Fibroblast of gingiva (primary cell): ENCODE data around the gene CD59.
A peak's percentile ranks its signal among the peaks of the same experiment; 100 is the strongest.
"Not testable (repeated sequence)": the region's sequence is repeated elsewhere in the genome, so short reads cannot be mapped to it uniquely, and the experiment has no call there.

Experiments
- DNase-seq: peaks from one replicate; pipeline ENCODE4 v3.0.0-alpha.2; 2011; ENCODE audit warnings: low read depth

CD59 gene

DNA sequence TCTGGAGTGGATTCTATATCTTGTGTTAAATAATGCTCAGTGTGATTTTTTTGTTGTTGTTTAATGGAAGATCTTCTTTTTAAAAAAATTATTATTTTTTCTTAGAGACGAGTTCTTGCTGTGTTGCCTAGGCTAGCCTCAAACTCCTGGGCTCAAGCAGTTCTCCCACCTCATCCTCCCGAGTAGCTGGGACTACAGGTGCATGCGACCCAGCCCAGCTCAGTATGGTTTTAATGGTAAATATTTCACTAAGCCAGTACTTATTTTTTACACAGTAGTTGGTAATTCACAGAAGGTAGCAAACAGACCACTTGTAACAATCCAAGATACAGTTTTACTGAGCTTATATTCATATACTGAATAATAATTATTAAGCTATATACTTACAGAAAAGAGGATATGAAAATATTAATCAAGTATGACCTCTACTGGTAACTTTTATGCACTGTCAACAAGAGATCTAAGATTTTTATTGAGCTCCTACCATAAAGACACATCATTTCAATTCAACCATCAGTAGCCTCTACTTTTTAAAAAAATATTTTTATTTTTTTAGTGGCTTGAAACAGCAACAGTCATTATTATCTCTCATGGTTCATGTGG is 6.1 kb upstream of the CD59 start:
- DNase-seq, result no peak

- DNase-seq, result no peak
Measured at GRCh38 chr11:33741806-33742205, 5.6 kb upstream of the CD59 start.

GRCh38 chr11:33737362-33737821 is 1.2 kb upstream of the CD59 start:
- DNase-seq, result no peak

DNA sequence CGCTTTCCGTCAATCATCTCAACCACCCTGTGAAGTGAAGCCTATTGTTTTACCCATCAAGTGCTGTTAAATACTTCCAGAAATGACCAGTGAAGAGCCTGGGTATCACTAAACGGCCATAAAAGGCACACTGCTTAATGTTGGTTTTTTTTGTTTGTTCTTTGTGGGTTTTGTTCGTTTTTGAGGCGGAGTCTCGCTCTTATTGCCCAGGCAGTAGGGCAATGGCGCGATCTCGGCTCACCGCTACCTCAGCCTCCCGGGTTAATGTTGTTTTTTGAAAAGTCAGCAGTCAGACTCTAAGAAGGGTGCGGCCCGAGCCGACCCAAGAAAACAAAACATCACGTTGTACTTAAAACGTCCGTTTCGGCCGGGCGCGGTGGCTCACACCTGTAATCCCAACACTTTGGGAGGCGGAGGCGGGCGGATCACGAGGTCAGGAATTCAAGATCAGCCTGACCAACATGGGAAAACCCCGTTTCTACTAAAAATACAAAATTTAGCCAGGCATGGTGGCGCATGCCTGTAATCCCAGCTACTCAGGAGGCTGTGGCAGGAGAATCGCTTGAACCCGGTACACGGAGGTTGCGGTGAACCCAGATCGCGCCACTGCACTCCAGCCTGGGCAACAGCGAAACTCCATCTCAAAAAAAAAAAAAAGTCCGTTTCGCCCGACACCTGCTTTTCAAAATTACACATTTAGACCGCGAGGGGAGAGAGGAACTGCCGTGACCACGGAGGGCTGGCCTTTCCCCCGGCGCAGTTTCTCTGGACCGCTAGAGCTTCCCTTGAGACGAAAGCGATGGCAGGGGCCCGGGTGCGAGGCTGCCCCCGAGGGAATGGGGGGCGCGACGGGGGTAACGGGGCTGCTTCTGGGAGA is 714 bp downstream of the CD59 start:
- DNase-seq, result no peak

DNA sequence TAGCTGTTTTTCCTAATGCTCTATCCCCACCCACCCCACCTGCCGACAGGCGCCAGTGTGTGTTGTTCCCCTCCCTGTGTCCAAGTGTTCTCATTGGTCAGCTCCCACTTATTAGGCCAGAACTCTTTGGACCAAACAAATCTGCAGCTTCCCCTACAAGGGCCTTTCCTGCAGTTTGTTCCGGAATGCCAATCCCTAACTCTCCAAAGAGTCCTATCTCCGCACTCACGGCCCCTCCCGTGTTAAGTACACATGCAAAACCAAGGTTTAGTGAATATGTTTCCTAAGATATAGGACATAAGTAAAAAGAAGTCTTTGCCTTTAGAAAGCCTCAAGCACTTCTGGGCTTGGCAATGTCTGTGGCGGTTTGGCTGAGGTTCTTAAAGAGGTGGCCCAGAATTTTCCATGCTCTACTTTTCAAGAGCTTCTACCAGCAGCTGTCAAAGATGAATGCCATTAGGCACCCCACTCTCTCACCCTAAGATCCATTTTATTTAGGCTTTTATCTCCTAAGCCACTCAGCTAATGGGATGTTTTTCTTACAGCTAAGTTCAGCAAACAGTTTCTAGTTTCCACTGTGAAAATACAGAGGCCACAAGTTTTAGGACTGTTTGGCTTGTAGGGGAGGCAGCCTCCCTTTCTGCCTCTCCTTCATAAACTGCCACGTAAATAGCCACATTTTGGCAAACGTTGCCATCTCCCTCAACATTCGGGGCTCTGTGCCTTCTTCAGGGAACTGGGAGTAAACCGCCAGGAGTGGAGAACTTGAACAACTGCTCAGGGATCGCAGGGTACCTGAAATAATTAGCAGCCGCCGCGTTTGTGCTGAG is 1.6 kb downstream of the CD59 start:
- peak; percentile 53 for DNase-seq

- no peak for DNase-seq
Measured at GRCh38 chr11:33733980-33734379, 2.2 kb downstream of the CD59 start.

DNA sequence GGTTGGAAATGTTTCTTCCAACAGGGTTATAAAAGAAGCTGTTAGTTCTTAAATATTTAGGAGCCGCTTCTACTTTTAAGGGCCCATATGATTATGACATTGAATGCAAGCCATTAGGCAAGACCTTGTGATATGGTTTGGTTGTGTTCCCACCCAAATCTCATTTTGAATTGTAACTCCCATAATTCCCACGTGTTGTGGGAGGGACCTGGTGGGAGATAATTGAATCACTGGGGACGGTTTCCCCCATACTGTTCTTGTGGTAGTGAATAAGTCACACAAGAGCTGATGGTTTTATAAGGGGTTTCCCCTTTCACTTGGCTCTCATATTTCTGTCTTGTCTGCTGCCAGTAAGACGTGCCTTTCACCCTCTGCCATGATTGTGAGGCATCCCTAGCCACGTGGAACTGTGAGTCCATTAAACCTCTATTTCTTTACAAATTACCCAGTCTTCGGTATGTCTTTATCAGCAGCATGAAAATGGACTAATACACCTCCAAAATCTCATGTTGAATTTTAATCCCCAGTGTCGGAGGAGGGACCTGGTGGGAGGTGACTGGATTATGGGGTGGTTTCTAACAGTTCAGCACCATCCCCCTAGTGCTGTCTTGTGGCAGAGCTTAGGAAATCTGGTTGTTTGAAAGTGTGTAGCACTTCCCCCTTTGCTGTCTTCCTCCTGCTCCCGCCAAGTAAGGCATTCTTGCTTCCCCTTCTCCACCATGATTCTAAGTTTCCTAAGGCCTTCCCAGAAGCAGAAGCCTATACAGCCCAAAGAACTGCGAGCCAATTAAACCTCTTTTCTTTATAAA is 4.3 kb downstream of the CD59 start:
- peak; percentile 31 for DNase-seq

DNA sequence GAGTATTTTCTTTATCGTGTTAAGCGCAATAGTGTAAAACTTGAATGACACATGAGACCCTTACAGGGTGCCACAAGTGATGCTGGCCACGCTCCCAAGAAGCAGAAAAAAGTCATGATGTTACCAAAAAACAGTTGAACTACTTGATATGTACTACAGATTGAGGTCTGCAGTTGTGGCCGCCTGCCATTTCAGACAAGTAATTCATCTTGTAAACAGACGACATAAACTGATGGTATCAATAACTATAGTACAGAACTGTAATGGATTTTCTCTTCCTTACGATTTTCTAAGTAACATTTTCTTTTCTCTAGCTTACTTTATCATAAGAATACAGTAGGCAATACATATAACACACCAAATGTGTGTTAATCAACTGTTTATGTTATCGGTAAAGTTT is 5.5 kb downstream of the CD59 start:
- no peak for DNase-seq

- not testable (repeated sequence) for DNase-seq
Measured at GRCh38 chr11:33729072-33729664, 7.1 kb downstream of the CD59 start.

DNA sequence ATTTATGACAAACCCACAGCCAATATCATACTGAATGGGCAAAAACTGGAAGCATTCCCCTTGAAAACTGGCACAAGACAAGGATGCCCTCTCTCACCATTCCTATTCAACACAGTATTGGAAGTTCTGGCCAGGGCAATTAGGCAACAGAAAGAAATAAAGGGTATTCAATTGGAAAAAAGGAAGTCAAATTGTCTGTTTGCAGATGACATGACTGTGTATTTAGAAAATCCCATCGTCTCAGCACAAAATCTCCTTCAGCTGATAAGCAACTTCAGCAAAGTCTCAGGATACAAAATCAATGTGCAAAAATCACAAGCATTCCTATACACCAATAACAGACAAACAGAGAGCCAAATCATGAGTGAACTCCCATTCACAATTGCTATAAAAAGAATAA is 8.7 kb downstream of the CD59 start:
- DNase-seq, result not testable (repeated sequence)

DNA sequence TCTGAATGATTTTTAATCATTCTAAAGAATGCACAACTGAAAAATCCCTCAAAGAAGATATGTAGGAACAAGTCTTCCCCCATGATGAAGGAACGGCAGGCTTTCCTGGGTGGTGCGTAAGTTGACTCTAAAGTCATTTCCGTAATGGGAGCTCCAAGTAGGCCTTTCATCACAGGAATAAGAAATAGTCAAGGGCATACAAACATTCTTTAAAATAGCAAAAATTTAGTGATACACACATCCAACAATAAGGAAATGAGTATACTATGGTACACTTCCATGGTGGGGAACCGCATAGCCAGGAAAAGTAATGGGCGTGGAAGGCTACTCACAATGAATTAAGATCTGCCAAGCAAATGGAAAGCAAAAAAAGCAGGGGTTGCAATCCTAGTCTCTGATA is 10.7 kb downstream of the CD59 start:
- no peak for DNase-seq

DNA sequence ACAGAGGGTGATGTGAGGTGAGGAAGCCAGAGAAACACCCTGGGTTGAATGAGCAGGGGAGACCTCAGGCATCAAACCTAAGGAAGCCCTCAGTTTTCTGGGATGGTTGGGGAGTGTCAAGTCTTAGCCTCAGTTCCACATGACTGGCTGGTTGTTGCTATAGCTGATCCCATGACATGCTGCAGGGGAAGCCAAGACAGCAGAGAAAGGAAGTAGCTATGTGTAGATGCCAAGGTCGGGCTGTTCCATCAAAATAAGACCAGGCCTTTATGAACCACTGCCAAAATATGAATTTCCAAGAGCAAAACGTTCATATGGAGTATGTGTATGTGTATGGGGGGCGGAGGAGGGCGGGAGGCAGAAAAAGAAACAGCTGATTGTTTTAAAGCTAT is 11.6 kb downstream of the CD59 start:
- peak; percentile 85 for DNase-seq

DNA sequence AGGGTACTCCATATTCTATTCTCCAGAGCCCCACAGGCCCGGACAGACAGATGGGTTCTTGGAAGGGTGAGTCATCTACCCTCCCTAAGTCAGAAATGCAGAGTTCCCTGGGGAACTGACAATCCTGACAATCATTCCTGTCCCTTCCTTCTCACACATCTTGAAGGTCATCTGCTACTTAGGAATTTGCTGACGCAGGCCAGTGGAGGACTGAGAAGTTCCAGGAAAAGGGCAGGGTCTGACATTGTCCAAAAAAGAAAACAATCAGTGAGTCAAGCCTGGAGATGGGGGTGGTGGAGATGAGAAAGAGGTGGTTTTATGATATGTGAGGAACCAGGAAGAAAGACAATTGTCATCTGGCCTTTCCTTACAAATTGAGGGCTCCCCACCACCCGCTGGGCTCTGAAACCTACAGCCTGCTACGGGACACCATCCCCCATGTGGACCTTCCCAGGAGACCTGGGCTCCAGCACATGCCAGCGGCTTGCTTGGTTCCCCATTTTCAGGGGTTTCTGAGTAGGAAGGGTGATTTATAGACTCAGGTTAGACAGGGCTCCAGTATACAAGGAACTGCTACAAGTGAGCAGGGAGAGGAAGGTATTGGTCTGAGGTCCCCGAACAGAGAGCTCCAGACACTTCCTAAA is 12.9 kb downstream of the CD59 start:
- DNase-seq, result peak; percentile 94

- no peak for DNase-seq
Measured at GRCh38 chr11:33722590-33723234, 13.5 kb downstream of the CD59 start.

DNA sequence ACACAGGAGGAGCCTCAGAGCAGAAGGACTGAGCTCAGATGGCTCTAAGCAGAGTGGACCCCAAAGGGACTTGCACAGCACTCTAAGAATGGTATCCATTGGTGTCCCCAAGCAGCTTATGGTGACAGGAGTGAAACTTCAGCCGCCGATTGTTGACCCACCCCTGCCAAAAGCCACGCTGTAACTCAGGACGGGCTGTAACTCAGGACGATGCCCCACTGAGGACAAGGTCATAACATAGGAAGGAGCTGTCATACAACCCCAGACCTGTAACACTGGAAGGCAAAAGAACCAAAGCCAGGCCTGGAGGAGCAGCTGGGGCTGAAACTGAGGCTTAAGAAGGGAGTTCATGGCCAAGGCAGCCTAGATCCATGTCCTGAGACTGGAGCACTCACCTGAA is 14.2 kb downstream of the CD59 start:
- DNase-seq, result no peak

- DNase-seq, result peak; percentile 45
Measured at GRCh38 chr11:33721426-33721825, 14.8 kb downstream of the CD59 start.

DNA sequence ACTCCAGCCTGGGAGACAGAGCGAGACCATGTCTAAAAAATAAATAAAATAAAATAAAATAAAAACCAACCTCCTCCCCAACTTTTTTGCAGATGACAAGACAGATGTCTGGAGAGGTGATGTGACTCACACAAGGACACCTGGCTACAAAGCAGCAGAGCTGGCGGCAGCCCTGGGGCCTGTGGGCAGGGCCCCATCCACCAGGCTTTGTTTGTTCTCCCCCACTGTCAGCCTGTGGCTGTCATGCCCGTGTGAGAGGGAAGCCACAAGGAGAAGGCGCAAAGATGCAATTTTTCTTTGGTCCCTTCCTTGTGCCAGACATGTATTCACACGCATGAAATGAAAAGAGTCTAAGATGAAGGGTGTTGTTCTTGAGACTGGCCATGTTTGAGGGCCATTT is 16.6 kb downstream of the CD59 start:
- no peak for DNase-seq

DNA sequence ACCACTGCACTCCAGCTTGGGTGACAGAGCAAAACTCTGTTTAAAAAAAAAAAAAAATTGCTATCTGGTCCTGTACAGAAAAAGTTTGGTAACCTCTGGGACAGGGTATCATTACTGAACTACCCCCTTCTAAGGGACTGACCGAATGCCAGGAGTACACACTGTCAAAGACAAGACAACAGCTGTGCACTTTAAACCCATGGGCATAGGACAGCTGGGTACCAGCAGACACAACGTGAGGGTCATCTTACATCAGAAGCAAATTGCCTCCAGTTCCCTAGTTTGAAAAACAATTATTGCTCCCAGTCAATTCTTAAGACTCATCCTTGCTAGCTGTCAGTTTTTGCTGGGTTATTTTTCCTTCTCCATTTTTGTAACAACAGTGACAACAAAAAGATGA is 17.8 kb downstream of the CD59 start:
- no peak for DNase-seq

DNA sequence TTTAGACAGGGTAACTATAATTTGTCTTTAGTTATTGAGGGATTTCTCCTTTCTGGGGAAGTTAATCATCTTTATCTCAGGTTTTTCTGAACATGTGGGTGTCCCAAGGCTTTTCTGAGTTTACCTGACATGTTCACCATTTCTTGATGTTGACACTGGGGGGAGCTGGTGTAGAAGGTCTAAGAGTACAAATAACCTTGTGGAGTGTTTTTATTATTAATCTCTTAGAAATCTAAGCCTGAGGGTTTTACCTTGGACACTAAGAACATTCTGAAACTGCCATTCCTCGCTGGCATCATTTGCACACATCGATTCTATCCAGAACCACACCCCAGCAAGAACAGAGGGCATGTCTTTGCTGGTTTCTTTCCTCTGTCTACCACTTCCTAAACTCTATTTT is 20.0 kb downstream of the CD59 start:
- no peak for DNase-seq

GRCh38 chr11:33713856-33714398 is 22.3 kb downstream of the CD59 start:
- no peak for DNase-seq
